HepG2 (cell line): ENCODE results near the gene CADM1. TPM values are rescaled to one million over a fixed set of nuclear protein-coding genes. Genes with fewer than 3 reads are reported as not detected.

Experiments
- DR1 ChIP-seq: sonication (generic); formaldehyde crosslinking; IDR thresholded peaks from 2 replicates; pipeline ENCODE4 v1.8.0; 2021; ENCODE audit warnings: mild to moderate bottlenecking, missing genetic modification reagents, inconsistent platforms
- ERF ChIP-seq: IDR thresholded peaks from 2 replicates; pipeline ENCODE4 v1.6.1; 2018; ENCODE audit warnings: missing biosample characterization, missing genetic modification reagents
- ESRRA ChIP-seq: sonication (generic); formaldehyde crosslinking; IDR thresholded peaks from 2 replicates; pipeline ENCODE4 v1.5.1; 2020; ENCODE audit warnings: mild to moderate bottlenecking, low read depth, missing genetic modification reagents
- FIP1L1 ChIP-seq: fragments of 200-400 bp; formaldehyde crosslinking; IDR thresholded peaks from 2 replicates; pipeline ENCODE4 v1.6.1; 2018; ENCODE audit warnings: low read depth, mild to moderate bottlenecking, low read length, moderate library complexity, borderline replicate concordance; ENCODE audit not compliant: insufficient read depth
- FOXK2 ChIP-seq: fragments of 450-650 bp; IDR thresholded peaks from 2 replicates; pipeline ENCODE4 v1.6.1; 2016
- GFI1 ChIP-seq: sonication (generic); formaldehyde crosslinking; IDR thresholded peaks from 2 replicates; pipeline ENCODE4 v1.5.0; 2020; ENCODE audit warnings: missing genetic modification reagents, mild to moderate bottlenecking, borderline replicate concordance
- GTF2F1 ChIP-seq: fragments of 150-350 bp; IDR thresholded peaks from 2 replicates; pipeline ENCODE4 v1.6.1; 2014; ENCODE audit warnings: low read length
- HMG20B ChIP-seq: conservative IDR thresholded peaks from 2 replicates; pipeline ENCODE4 v1.6.1; 2016; ENCODE audit warnings: missing genetic modification reagents, missing compliant biosample characterization
- IKZF4 ChIP-seq: sonication (generic); formaldehyde crosslinking; IDR thresholded peaks from 2 replicates; pipeline ENCODE4 v1.5.1; 2020; ENCODE audit warnings: borderline replicate concordance, mild to moderate bottlenecking, low read depth, missing genetic modification reagents; ENCODE audit errors: not compliant biosample characterization
- IRF1 ChIP-seq: sonication (generic); formaldehyde crosslinking; IDR thresholded peaks from 2 replicates; pipeline ENCODE4 v1.4.0; 2020; ENCODE audit warnings: low read depth, mild to moderate bottlenecking, missing genetic modification reagents
- KLF13 ChIP-seq: sonication (generic); formaldehyde crosslinking; IDR thresholded peaks from 2 replicates; pipeline ENCODE4 v1.4.0; 2020; ENCODE audit warnings: mild to moderate bottlenecking, missing genetic modification reagents
- KLF15 ChIP-seq: sonication (generic); formaldehyde crosslinking; IDR thresholded peaks from 2 replicates; pipeline ENCODE4 v1.8.1; 2023; ENCODE audit warnings: borderline replicate concordance, mild to moderate bottlenecking, inconsistent platforms, missing genetic modification reagents, mixed read lengths
- MEIS1 ChIP-seq: sonication (generic); formaldehyde crosslinking; IDR thresholded peaks from 2 replicates; pipeline ENCODE4 v1.9.0; 2021; ENCODE audit warnings: mild to moderate bottlenecking, missing genetic modification reagents, moderate library complexity, borderline replicate concordance
- NFE2L2 ChIP-seq: fragments of 150-350 bp; IDR thresholded peaks from 2 replicates; pipeline ENCODE4 v1.6.1; 2014; ENCODE audit warnings: low read length
- POGK ChIP-seq: sonication (generic); formaldehyde crosslinking; conservative IDR thresholded peaks from 2 replicates; pipeline ENCODE4 v1.8.0; 2022; ENCODE audit warnings: mild to moderate bottlenecking, moderate library complexity, missing genetic modification reagents
- POLR2A ChIP-seq, 2 experiments: IDR thresholded peaks; 2 replicates each; pipeline ENCODE4 v1.6.1; 2011; ENCODE audit warnings: low read depth in 2 of 2, low read length in 2 of 2, mild to moderate bottlenecking in 1 of 2, moderate library complexity in 1 of 2; ENCODE audit not compliant: insufficient read depth in 1 of 2
- PRPF4 ChIP-seq: fragments of 200-400 bp; formaldehyde crosslinking; IDR thresholded peaks from 2 replicates; pipeline ENCODE4 v1.6.1; 2016; ENCODE audit warnings: low read length, low read depth; ENCODE audit not compliant: poor library complexity, severe bottlenecking
- TCF12 ChIP-seq, 2 experiments: fragments of 450-650 bp in 1 of 2; sonication (generic) in 1 of 2; formaldehyde crosslinking in 1 of 2; IDR thresholded peaks; 2 replicates each; pipeline versions ENCODE4 v1.6.1 to v1.8.0; 2017 to 2022; ENCODE audit warnings: antibody characterized with exemption in 1 of 2, mild to moderate bottlenecking in 1 of 2, missing genetic modification reagents in 1 of 2, moderate library complexity in 1 of 2
- TEAD2 ChIP-seq: sonication (generic); formaldehyde crosslinking; IDR thresholded peaks from 2 replicates; pipeline ENCODE4 v1.9.0; 2021; ENCODE audit warnings: missing genetic modification reagents
- TIGD3 ChIP-seq: sonication (generic); formaldehyde crosslinking; IDR thresholded peaks from 2 replicates; pipeline ENCODE4 v1.5.1; 2020; ENCODE audit warnings: mild to moderate bottlenecking, missing genetic modification reagents, borderline replicate concordance
- ZFP41 ChIP-seq: sonication (generic); formaldehyde crosslinking; IDR thresholded peaks from 2 replicates; pipeline ENCODE4 v1.4.0; 2020; ENCODE audit warnings: mild to moderate bottlenecking, missing genetic modification reagents, borderline replicate concordance
- ZNF20 ChIP-seq: sonication (generic); formaldehyde crosslinking; IDR thresholded peaks from 2 replicates; pipeline ENCODE4 v1.4.0; 2020; ENCODE audit warnings: mild to moderate bottlenecking, moderate library complexity, missing genetic modification reagents
- ZNF263 ChIP-seq: sonication (generic); formaldehyde crosslinking; IDR thresholded peaks from 2 replicates; pipeline ENCODE4 v1.4.0; 2020; ENCODE audit warnings: missing genetic modification reagents
- ZNF615 ChIP-seq: sonication (generic); formaldehyde crosslinking; IDR thresholded peaks from 2 replicates; pipeline ENCODE4 v1.5.0; 2020; ENCODE audit warnings: mild to moderate bottlenecking, missing genetic modification reagents, borderline replicate concordance
- ZNF660 ChIP-seq: sonication (generic); formaldehyde crosslinking; IDR thresholded peaks from 2 replicates; pipeline ENCODE4 v1.5.1; 2020; ENCODE audit warnings: mild to moderate bottlenecking, low read depth, missing genetic modification reagents, borderline replicate concordance
- ZNF678 ChIP-seq: sonication (generic); formaldehyde crosslinking; IDR thresholded peaks from 2 replicates; pipeline ENCODE4 v1.4.0; 2020; ENCODE audit warnings: mild to moderate bottlenecking, missing genetic modification reagents
- polyA plus RNA-seq, 8 experiments: library from polyadenylated mRNA; depleted of rRNA in 3 of 8; stranded (reverse) in 7 of 8; unstranded in 1 of 8; fragments of >200 nt; fragmentation: Illumina TruSeq in 4 of 8; extraction: Trizol in 4 of 8; gene quantifications; 2 replicates each; pipeline versions ENCODE4 v1.2.1 to v1.2.3, GENCODE V29; 2011 to 2016; ENCODE audit warnings: low read depth in 4 of 8, missing spikeins in 1 of 8, mixed read lengths in 1 of 8; ENCODE audit not compliant: insufficient read depth in 1 of 8
- total RNA-seq, 5 experiments: library from RNA; depleted of rRNA; stranded (reverse); fragments of >200 nt; fragmentation: Illumina TruSeq; extraction: Trizol; gene quantifications; 2 replicates each; pipeline ENCODE4 v1.2.3, GENCODE V29; 2016; ENCODE audit warnings: low read depth in 1 of 5

Gene CADM1
- total and polyA plus RNA-seq, 2 of the 13 experiments (the other 11 are each of a cell fraction or from before 2014, with no cell fraction given) = 71.3 to 122 TPM

- TF ChIP-seq IRF1 (CRISPR knock-in tag) = no peak
- no peak for TF ChIP-seq GTF2F1
- no peak for TF ChIP-seq MEIS1 (CRISPR knock-in tag)
- TF ChIP-seq POGK = no peak
- no peak for TF ChIP-seq TCF12 (IDR thresholded peaks at IDR 0.05)
- TF ChIP-seq TCF12 (CRISPR knock-in tag; IDR thresholded peaks at IDR 0.05) = no peak
- TF ChIP-seq PRPF4 = no peak
- no peak for TF ChIP-seq FIP1L1
- no peak for TF ChIP-seq TIGD3 (CRISPR knock-in tag)
- TF ChIP-seq ZNF660 (CRISPR knock-in tag) = no peak
- peak; percentile 70 for TF ChIP-seq FOXK2
- TF ChIP-seq NFE2L2 = no peak
- 0 out of 2 replicates have a peak, but pooled peaks have one; percentile 30 for TF ChIP-seq ERF (CRISPR knock-in tag)
- TF ChIP-seq POLR2A (IDR thresholded peaks at IDR 0.05; ENCODE audit: insufficient read depth in 1 of 2, low read depth in 2 of 2, low read length in 2 of 2) = no peak
- no peak for TF ChIP-seq KLF13 (CRISPR knock-in tag)
- no peak for TF ChIP-seq ZNF20 (CRISPR knock-in tag)
- no peak for TF ChIP-seq KLF15 (CRISPR knock-in tag)
- no peak for TF ChIP-seq HMG20B
- TF ChIP-seq DR1 (CRISPR knock-in tag) = no peak
- no peak for TF ChIP-seq ZNF263 (CRISPR knock-in tag)
- no peak for TF ChIP-seq ZNF678 (CRISPR knock-in tag)
- TF ChIP-seq IKZF4 = no peak
- 0 out of 2 replicates have a peak, but pooled peaks have one; percentile 38 for TF ChIP-seq GFI1 (CRISPR knock-in tag)
- no peak for TF ChIP-seq TEAD2 (CRISPR knock-in tag)
- TF ChIP-seq ZFP41 = no peak
- TF ChIP-seq ZNF615 (CRISPR knock-in tag) = no peak
- TF ChIP-seq ESRRA = no peak
Measured at GRCh38 chr11:115357066-115357465, 147.1 kb downstream of the CADM1 start (continued).
